Peyer's patch (tissue), 4 donors: ENCODE data around the gene MCOLN2. TPM values are rescaled to one million over a fixed set of nuclear protein-coding genes. Genes with fewer than 3 reads are reported as not detected.
"Not testable (repeated sequence)": the region's sequence is repeated elsewhere in the genome, so short reads cannot be mapped to it uniquely, and the experiment has no call there.

ENCODE experiments used
- DNase-seq, 3 donors: peaks; one replicate each; pipeline ENCODE4 v3.0.0-alpha.2; 2017 to 2019
- H3K27ac ChIP-seq, 4 donors: fragments of 200-600 bp; sonication (generic); one replicate each; pipeline ENCODE4 v1.5.1; 2016 to 2019
- H3K27me3 ChIP-seq, 2 donors: fragments of 200-600 bp; sonication (generic); one replicate each; pipeline ENCODE4 v1.5.1; 2019
- H3K36me3 ChIP-seq, 3 donors: fragments of 200-600 bp; sonication (generic); one replicate each; pipeline ENCODE4 v1.5.1; 2016 to 2019
- H3K4me1 ChIP-seq, 4 donors: fragments of 200-600 bp; sonication (generic); one replicate each; pipeline ENCODE4 v1.5.1; 2016 to 2019
- H3K4me3 ChIP-seq, 4 donors: fragments of 200-600 bp; sonication (generic); 1 replicate in 3 of 4; 2 replicates in 1 of 4; pipeline ENCODE4 v1.5.1; 2016 to 2019; ENCODE audit warnings: mild to moderate bottlenecking in 1 of 4
- H3K9me3 ChIP-seq, 4 donors: fragments of 200-600 bp; sonication (generic); one replicate each; pipeline ENCODE4 v1.5.1; 2016 to 2019; ENCODE audit warnings: mild to moderate bottlenecking in 1 of 4
- CTCF ChIP-seq, 6 experiments: fragments of 450-650 bp in 4 of 6; fragments of 200-600 bp in 2 of 6; sonication (generic) in 1 of 6; IDR thresholded peaks; one replicate each; pipeline ENCODE4 v1.5.1; 2017 to 2019; ENCODE audit warnings: antibody characterized with exemption in 6 of 6, mild to moderate bottlenecking in 3 of 6, moderate library complexity in 1 of 6
- POLR2A ChIP-seq, 2 donors: fragments of 450-650 bp; IDR thresholded peaks; one replicate each; pipeline ENCODE4 v1.5.1; 2017; ENCODE audit warnings: antibody characterized with exemption in 2 of 2, mild to moderate bottlenecking in 2 of 2, moderate library complexity in 2 of 2
- total RNA-seq, 4 donors: library from RNA; depleted of rRNA; stranded (reverse); fragments of >200 nt; gene quantifications; one replicate each; pipeline ENCODE4 v1.1.0, GENCODE V29; 2016

Gene MCOLN2
- total RNA-seq, 4 donors from 2014 or later: 1.7 to 62.7 (median 5.2) TPM

GRCh38 chr1:84907095-84907827 lies 89.7 kb downstream of the MCOLN2 start:
- no peak for TF ChIP-seq POLR2A (IDR thresholded peaks at IDR 0.05)
- TF ChIP-seq CTCF (IDR thresholded peaks at IDR 0.05): no peak
- Histone ChIP-seq H3K27ac (no peak overlapping the region), H3K4me3 (no peak overlapping the region), H3K4me1 (no peaks in the 10 kb centered on the region), H3K36me3 (no peaks in the 10 kb centered on the region), H3K27me3 (no peaks in the 10 kb centered on the region), H3K9me3 (no peaks in the 10 kb centered on the region)
- no peak for DNase-seq

GRCh38 chr1:84902727-84903126 lies 94.2 kb downstream of the MCOLN2 start:
- not testable (repeated sequence) for H3K4me1 ChIP-seq, H3K36me3 ChIP-seq, H3K27me3 ChIP-seq, H3K9me3 ChIP-seq, DNase-seq, H3K4me3 ChIP-seq, H3K27ac ChIP-seq

GRCh38 chr1:84899969-84900368 lies 96.9 kb downstream of the MCOLN2 start:
- no peak overlapping the region for H3K27ac ChIP-seq
- TF ChIP-seq POLR2A (IDR thresholded peaks at IDR 0.05) (no peak), CTCF (IDR thresholded peaks at IDR 0.05) (no peak)
- no peak for DNase-seq
- no peaks in the 10 kb centered on the region for H3K4me1 ChIP-seq
- H3K9me3 ChIP-seq: no peaks in the 10 kb centered on the region
- H3K36me3 ChIP-seq: no peaks in the 10 kb centered on the region
- no peak overlapping the region for H3K4me3 ChIP-seq
- H3K27me3 ChIP-seq: no peaks in the 10 kb centered on the region

- TF ChIP-seq CTCF (IDR thresholded peaks at IDR 0.05): no peak
- no peak for TF ChIP-seq POLR2A (IDR thresholded peaks at IDR 0.05)
- peaks cover 0 to 12% of the 10 kb centered on the region in 2 donors for H3K27me3 ChIP-seq
- no peak for DNase-seq
These were observed 100.6 kb downstream of the MCOLN2 start for GRCh38 chr1:84896279-84896678.

GRCh38 chr1:84892705-84893618 lies 104.0 kb downstream of the MCOLN2 start, which contains the start of gene LPAR3:
LPAR3 (minus strand) TSS chr1:84893206; CDS start chr1:84866120, 27,086 bp downstream.
- no peak for DNase-seq
- no peak within 1 kb of the TSS for H3K27ac ChIP-seq

More at GRCh38 chr1:84896279-84896678, 100.6 kb downstream of the MCOLN2 start:
- H3K4me3 ChIP-seq: no peak overlapping the region
- H3K36me3 ChIP-seq: no peaks in the 10 kb centered on the region
- H3K27ac ChIP-seq: no peak overlapping the region
- H3K9me3 ChIP-seq: no peaks in the 10 kb centered on the region
- H3K4me1 ChIP-seq: peaks cover 0 to 12% (median 2%) of the 10 kb centered on the region in 4 donors

More at GRCh38 chr1:84892705-84893618, 104.0 kb downstream of the MCOLN2 start, which contains the start of gene LPAR3:
- Histone ChIP-seq H3K4me1 (peaks cover 0 to 12% (median 2%) of the 10 kb centered on the region in 4 donors), H3K4me3 (peak within 1 kb of the TSS in 3 of 4 donors; percentile 18 to 38 (median 36)), H3K9me3 (no peaks in the 10 kb centered on the region), H3K36me3 (no peaks in the 10 kb centered on the region), H3K27me3 (peaks cover 0 to 12% of the 10 kb centered on the region in 2 donors)
- TF ChIP-seq POLR2A (IDR thresholded peaks at IDR 0.05) (no peak), CTCF (IDR thresholded peaks at IDR 0.05) (no peak)
